ENCODE results near the gene EHD3.

DNA sequence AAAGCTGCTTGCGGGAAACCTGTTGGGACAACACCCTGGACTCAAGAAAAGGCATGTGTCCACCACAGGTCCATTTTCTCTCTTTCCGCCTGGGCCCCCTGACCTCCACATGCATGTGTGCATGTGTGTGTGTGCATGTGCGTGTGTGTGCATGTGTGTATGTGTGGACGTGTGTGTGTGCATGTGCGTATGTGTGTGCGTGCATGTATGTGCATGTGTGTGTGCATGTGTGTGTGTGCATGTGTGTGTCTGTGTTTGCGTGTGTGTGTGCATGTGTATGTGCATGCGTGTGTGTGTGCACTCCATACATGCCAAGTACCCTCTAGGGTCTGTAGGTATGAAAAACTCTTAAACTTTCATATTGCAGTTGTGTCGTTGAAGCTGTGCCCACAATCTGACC, 33.0 kb upstream of the EHD3 start:
- TF ChIP-seq CTCF (IDR thresholded peaks at IDR 0.05) (no peak), ZFX (IDR thresholded peaks at IDR 0.05; ENCODE audit: borderline replicate concordance) (no peak)
